Measurements from ENCODE around the gene C22orf42.

DNA sequence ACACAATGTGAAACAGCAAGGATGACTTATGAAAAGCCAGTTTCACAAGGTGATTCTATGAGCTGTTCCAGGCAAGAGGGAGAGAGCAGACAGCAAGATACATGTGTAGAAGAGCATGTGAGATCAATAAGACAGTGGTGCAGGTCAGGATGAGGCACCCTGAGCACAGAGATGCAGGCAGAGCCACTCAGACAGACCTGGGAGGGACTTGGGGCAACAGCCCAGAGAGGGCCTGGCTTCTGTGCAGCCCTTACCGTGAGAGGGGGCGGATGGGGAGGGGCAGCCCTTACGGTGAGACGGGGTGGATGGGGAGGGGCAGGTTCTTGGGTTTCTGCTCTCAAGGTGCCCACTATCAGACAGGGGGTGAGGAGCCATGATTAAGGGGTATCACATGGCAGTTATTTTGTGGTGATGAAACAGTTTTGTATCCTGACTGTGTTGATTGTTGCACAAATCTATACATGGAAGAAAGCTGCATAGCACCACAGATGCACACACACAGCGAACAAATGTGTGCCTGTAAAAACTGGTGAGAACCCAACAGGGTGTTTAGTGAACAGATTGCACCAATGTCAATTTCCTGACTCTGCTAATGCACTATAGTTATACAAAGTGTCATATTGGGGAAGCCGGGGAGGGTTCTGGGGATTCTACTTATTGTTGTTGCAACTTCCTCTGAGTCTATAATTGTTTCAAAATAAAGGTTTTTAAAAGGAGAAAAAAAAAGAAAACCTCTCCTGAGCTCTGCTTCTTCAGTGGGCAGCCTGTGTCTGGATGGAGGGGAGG lies 5.2 kb upstream of the C22orf42 start:
- TF ChIP-seq, protein P1, sequence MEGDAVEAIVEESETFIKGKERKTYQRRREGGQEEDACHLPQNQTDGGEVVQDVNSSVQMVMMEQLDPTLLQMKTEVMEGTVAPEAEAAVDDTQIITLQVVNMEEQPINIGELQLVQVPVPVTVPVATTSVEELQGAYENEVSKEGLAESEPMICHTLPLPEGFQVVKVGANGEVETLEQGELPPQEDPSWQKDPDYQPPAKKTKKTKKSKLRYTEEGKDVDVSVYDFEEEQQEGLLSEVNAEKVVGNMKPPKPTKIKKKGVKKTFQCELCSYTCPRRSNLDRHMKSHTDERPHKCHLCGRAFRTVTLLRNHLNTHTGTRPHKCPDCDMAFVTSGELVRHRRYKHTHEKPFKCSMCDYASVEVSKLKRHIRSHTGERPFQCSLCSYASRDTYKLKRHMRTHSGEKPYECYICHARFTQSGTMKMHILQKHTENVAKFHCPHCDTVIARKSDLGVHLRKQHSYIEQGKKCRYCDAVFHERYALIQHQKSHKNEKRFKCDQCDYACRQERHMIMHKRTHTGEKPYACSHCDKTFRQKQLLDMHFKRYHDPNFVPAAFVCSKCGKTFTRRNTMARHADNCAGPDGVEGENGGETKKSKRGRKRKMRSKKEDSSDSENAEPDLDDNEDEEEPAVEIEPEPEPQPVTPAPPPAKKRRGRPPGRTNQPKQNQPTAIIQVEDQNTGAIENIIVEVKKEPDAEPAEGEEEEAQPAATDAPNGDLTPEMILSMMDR (IDR thresholded peaks at IDR 0.05; ENCODE audit: insufficient read depth, low read length), result no peak
- no peak for TF ChIP-seq POLR2AphosphoS5 (IDR thresholded peaks at IDR 0.05; ENCODE audit: low read depth)
